HEK293 (cell line): ENCODE measurements around the gene ETV1.
A peak's percentile ranks its signal among the peaks of the same experiment; 100 is the strongest.

Source experiments
- CTCF ChIA-PET: fragments of 350-600 bp; formaldehyde crosslinking; extraction: SDS; loops from one replicate; lab custom pipeline; 2021; ENCODE audit warnings: antibody characterized with exemption; lab: Yijun Ruan, JAX
- POLR2A ChIA-PET: fragments of 300-600 bp; formaldehyde crosslinking; extraction: SDS; loops from one replicate; lab custom pipeline; 2020; ENCODE audit warnings: antibody characterized with exemption, inconsistent platforms; lab: Yijun Ruan, JAX
- H3K27ac ChIP-seq: fragments of 200-500 bp; sonication (Bioruptor generic); 2 replicates; pipeline ENCODE4 v1.5.1; 2014; ENCODE audit warnings: low read depth, low read length, control low read depth, inconsistent platforms; ENCODE audit errors: extremely low read depth
- H3K36me3 ChIP-seq, 2 experiments: fragments of 200-500 bp in 1 of 2; sonication (Bioruptor generic) in 1 of 2; 1 replicate in 1 of 2; 2 replicates in 1 of 2; pipeline ENCODE4 v1.5.1; 2014 to 2017; ENCODE audit warnings: inconsistent platforms in 2 of 2, low read length in 2 of 2; ENCODE audit not compliant: control insufficient read depth in 2 of 2, insufficient read depth in 1 of 2
- H3K4me1 ChIP-seq: fragments of 200-500 bp; sonication (Bioruptor generic); 2 replicates; pipeline ENCODE4 v1.5.1; 2014; ENCODE audit warnings: mild to moderate bottlenecking, low read length, inconsistent platforms; ENCODE audit not compliant: control insufficient read depth, insufficient read depth
- H3K4me3 ChIP-seq: 2 replicates; pipeline ENCODE4 v1.5.1; 2011; ENCODE audit warnings: low read depth, mild to moderate bottlenecking, control low read depth, low read length, moderate library complexity
- H3K9me3 ChIP-seq: fragments of 200-500 bp; sonication (Bioruptor generic); 2 replicates; pipeline ENCODE4 v1.5.1; 2014; ENCODE audit warnings: low read depth, low read length, inconsistent platforms; ENCODE audit not compliant: control insufficient read depth, insufficient read depth
- CTCF ChIP-seq: fragments of 450-650 bp; formaldehyde crosslinking; IDR thresholded peaks from 2 replicates; pipeline ENCODE4 v1.5.1; 2016; ENCODE audit warnings: missing biosample characterization, missing genetic modification characterization
- GLIS2 ChIP-seq: fragments of 450-650 bp; formaldehyde crosslinking; IDR thresholded peaks from 2 replicates; pipeline ENCODE4 v1.5.1; 2016; ENCODE audit warnings: missing biosample characterization, missing genetic modification characterization
- HIC1 ChIP-seq: fragments of 450-650 bp; formaldehyde crosslinking; IDR thresholded peaks from 2 replicates; pipeline ENCODE4 v1.5.1; 2016; ENCODE audit warnings: missing biosample characterization, missing genetic modification characterization
- HOXC10 ChIP-seq: sonication (generic); formaldehyde crosslinking; IDR thresholded peaks from 2 replicates; pipeline ENCODE4 v1.8.1; 2023; ENCODE audit warnings: mild to moderate bottlenecking, missing genetic modification reagents
- IKZF3 ChIP-seq: fragments of 450-650 bp; IDR thresholded peaks from 2 replicates; pipeline ENCODE4 v1.5.0; 2018; ENCODE audit warnings: missing biosample characterization, mild to moderate bottlenecking, missing genetic modification characterization, moderate library complexity
- MEIS1 ChIP-seq: sonication (generic); formaldehyde crosslinking; IDR thresholded peaks from 2 replicates; pipeline ENCODE4 v1.8.1; 2022; ENCODE audit warnings: missing genetic modification reagents, mild to moderate bottlenecking, borderline replicate concordance
- PRDM10 ChIP-seq: fragments of 450-650 bp; formaldehyde crosslinking; IDR thresholded peaks from 2 replicates; pipeline ENCODE4 v1.5.1; 2016; ENCODE audit warnings: missing biosample characterization, missing genetic modification characterization
- SP2 ChIP-seq: fragments of 450-650 bp; formaldehyde crosslinking; IDR thresholded peaks from 2 replicates; pipeline ENCODE4 v1.5.1; 2016; ENCODE audit warnings: missing biosample characterization, missing genetic modification characterization
- SP7 ChIP-seq: fragments of 450-650 bp; formaldehyde crosslinking; IDR thresholded peaks from 2 replicates; pipeline ENCODE4 v1.5.1; 2016; ENCODE audit warnings: missing biosample characterization, missing genetic modification characterization
- ZBTB11 ChIP-seq: fragments of 450-650 bp; formaldehyde crosslinking; conservative IDR thresholded peaks from 2 replicates; pipeline ENCODE4 v1.5.1; 2016; ENCODE audit warnings: low read depth, missing biosample characterization, missing genetic modification characterization
- ZFHX2 ChIP-seq: fragments of 450-650 bp; formaldehyde crosslinking; conservative IDR thresholded peaks from 2 replicates; pipeline ENCODE4 v1.5.1; 2016; ENCODE audit warnings: missing biosample characterization, missing genetic modification characterization
- ZNF169 ChIP-seq: fragments of 450-650 bp; formaldehyde crosslinking; IDR thresholded peaks from 2 replicates; pipeline ENCODE4 v1.5.1; 2016; ENCODE audit warnings: missing biosample characterization, missing genetic modification characterization
- ZNF335 ChIP-seq: fragments of 450-650 bp; formaldehyde crosslinking; conservative IDR thresholded peaks from 2 replicates; pipeline ENCODE4 v1.5.1; 2016; ENCODE audit warnings: missing biosample characterization, missing genetic modification characterization
- ZNF341 ChIP-seq: fragments of 450-650 bp; formaldehyde crosslinking; IDR thresholded peaks from 2 replicates; pipeline ENCODE4; 2016; ENCODE audit warnings: low read depth, missing biosample characterization, missing genetic modification characterization
- ZNF558 ChIP-seq: fragments of 450-650 bp; formaldehyde crosslinking; IDR thresholded peaks from 2 replicates; pipeline ENCODE4 v1.5.1; 2016; ENCODE audit warnings: missing biosample characterization, missing genetic modification characterization
- ZXDB ChIP-seq: fragments of 450-650 bp; formaldehyde crosslinking; IDR thresholded peaks from 2 replicates; pipeline ENCODE4 v1.5.1; 2016; ENCODE audit warnings: missing biosample characterization, missing genetic modification characterization

Gene ETV1

GRCh38 chr7:13989126-13989948 lies at the start of gene ETV1:
TSS of gene ETV1 (minus strand) at chr7:13989666. CDS start at chr7:13989052, 614 bp downstream.
- Histone ChIP-seq H3K36me3 (no peaks in the 10 kb centered on the region), H3K4me1 (0 out of 2 replicates have a peak, but pooled peaks cover 3% of the 10 kb centered on the region), H3K9me3 (no peaks in the 10 kb centered on the region), H3K4me3 (peak within 1 kb of the TSS; percentile 65), H3K27ac (peak within 1 kb of the TSS; percentile 69)
- ChIA-PET POLR2A (interaction anchor here (0.6 to 3.0 kb wide), 6 partner anchors 9 to 1412 kb away, joined by 3 to 14 read pairs (median 6); no protein-coding TSS in a partner anchor), CTCF (interaction anchor here (0.6 to 1.5 kb wide), 6 partner anchors 8 to 746 kb away, joined by 3 to 6 read pairs (median 4); no protein-coding TSS in a partner anchor)
- TF ChIP-seq ZNF341 (tag by site-specific recombination) (peak; percentile 80), ZFHX2 (tag by site-specific recombination) (no peak), GLIS2 (0 out of 2 replicates have a peak, but pooled peaks have one; percentile 40), HIC1 (tag by site-specific recombination) (0 out of 2 replicates have a peak, but pooled peaks have one; percentile 56), MEIS1 (CRISPR knock-in tag) (peak; percentile 89), ZNF169 (tag by site-specific recombination) (no peak), IKZF3 (tag by site-specific recombination) (peak; percentile 77; the same call in 1 of the 2 replicates), PRDM10 (tag by site-specific recombination) (peak; percentile 61), HOXC10 (CRISPR knock-in tag) (no peak), ZNF335 (peak; percentile 49; the same call in 1 of the 2 replicates), SP7 (tag by site-specific recombination) (peak; percentile 22; the same call in 1 of the 2 replicates), ZBTB11 (peak; percentile 47; the same call in 1 of the 2 replicates), CTCF (tag by site-specific recombination) (0 out of 2 replicates have a peak, but pooled peaks have one; percentile 7), SP2 (peak; percentile 55), ZNF558 (tag by site-specific recombination) (no peak), ZXDB (0 out of 2 replicates have a peak, but pooled peaks have one; percentile 28)
